ENCODE data around the gene STEAP4. TPM values are rescaled to one million over a fixed set of nuclear protein-coding genes. Genes with fewer than 3 reads are reported as not detected.

The STEAP4 gene
- total RNA-seq, 1 donor from 2014 or later, result 0.54 TPM

DNA sequence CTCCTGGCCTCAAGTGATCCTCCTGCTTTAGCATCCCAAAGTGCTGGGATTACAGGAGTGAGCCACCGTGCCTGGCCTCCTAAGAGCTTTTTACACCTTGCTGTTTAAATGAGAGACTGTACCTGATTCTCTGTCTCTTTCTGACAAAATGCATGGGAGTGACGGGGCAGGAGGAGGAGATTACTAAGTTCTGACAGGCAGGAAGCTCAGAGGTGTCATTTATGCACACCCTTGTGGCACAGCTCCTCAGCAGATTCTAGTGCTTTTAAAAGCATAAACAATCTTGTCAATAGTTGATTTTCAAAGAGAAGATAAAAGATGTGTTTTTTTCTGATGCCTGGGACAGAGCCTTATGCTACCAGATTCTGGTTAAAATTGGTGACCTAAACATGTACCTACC, 39.7 kb upstream of the STEAP4 start:
- DNase-seq (ENCODE audit: low spot score), result no peak
- Mint-ChIP-seq H3K27ac (ENCODE audit: unreplicated experiment) (no peak overlapping the region), H3K36me3 (ENCODE audit: low read depth, unreplicated experiment) (no peaks in the 10 kb centered on the region), H3K27me3 (ENCODE audit: unreplicated experiment) (no peaks in the 10 kb centered on the region), H3K9me3 (ENCODE audit: unreplicated experiment) (no peaks in the 10 kb centered on the region), H3K4me1 (ENCODE audit: unreplicated experiment) (no peaks in the 10 kb centered on the region), H3K4me3 (ENCODE audit: unreplicated experiment) (no peak overlapping the region)
- TF ChIP-seq CTCF (IDR thresholded peaks at IDR 0.05; ENCODE audit: unreplicated experiment), result no peak

- no peaks in the 10 kb centered on the region for H3K4me1 Mint-ChIP-seq (ENCODE audit: unreplicated experiment)
- no peaks in the 10 kb centered on the region for H3K27me3 Mint-ChIP-seq (ENCODE audit: unreplicated experiment)
These were observed 38.5 kb upstream of the STEAP4 start for GRCh38 chr7:88344956-88345832.

DNA sequence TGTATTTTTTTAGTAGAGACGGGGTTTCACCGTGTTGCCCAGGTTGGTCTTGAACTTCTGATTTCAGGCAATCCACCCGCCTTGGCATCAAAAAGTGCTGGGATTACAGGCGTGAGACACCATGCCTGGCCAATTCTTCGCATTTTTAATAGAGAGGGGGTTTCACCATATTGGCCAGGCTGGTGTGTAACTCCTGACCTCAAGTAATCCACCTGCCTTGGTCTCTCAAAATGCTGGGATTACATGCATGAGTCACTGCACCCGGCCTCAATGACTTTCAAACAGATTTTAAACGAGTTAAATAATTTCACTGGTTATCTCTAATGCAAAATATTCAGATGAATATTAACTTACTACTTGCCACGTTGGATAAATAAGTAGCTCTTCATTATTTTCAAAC, 37.6 kb upstream of the STEAP4 start:
- H3K9me3 Mint-ChIP-seq (ENCODE audit: unreplicated experiment), result no peaks in the 10 kb centered on the region
- no peak overlapping the region for H3K4me3 Mint-ChIP-seq (ENCODE audit: unreplicated experiment)
- no peak overlapping the region for H3K27ac Mint-ChIP-seq (ENCODE audit: unreplicated experiment)
- no peak for DNase-seq (ENCODE audit: low spot score)
- H3K4me1 Mint-ChIP-seq (ENCODE audit: unreplicated experiment), result no peaks in the 10 kb centered on the region
- H3K27me3 Mint-ChIP-seq (ENCODE audit: unreplicated experiment), result no peaks in the 10 kb centered on the region
- no peak for TF ChIP-seq CTCF (IDR thresholded peaks at IDR 0.05; ENCODE audit: unreplicated experiment)
- H3K36me3 Mint-ChIP-seq (ENCODE audit: low read depth, unreplicated experiment), result no peaks in the 10 kb centered on the region

More at GRCh38 chr7:88344956-88345832, 38.5 kb upstream of the STEAP4 start:
- Mint-ChIP-seq H3K4me3 (ENCODE audit: unreplicated experiment) (no peak overlapping the region), H3K36me3 (ENCODE audit: low read depth, unreplicated experiment) (no peaks in the 10 kb centered on the region), H3K9me3 (ENCODE audit: unreplicated experiment) (no peaks in the 10 kb centered on the region), H3K27ac (ENCODE audit: unreplicated experiment) (no peak overlapping the region)
- peak; percentile 62 for DNase-seq (ENCODE audit: low spot score)
- no peak for TF ChIP-seq CTCF (IDR thresholded peaks at IDR 0.05; ENCODE audit: unreplicated experiment)

- no peak for TF ChIP-seq CTCF (IDR thresholded peaks at IDR 0.05; ENCODE audit: unreplicated experiment)
- H3K36me3 Mint-ChIP-seq (ENCODE audit: low read depth, unreplicated experiment), result no peaks in the 10 kb centered on the region
- H3K4me1 Mint-ChIP-seq (ENCODE audit: unreplicated experiment), result no peaks in the 10 kb centered on the region
- no peaks in the 10 kb centered on the region for H3K27me3 Mint-ChIP-seq (ENCODE audit: unreplicated experiment)
- H3K27ac Mint-ChIP-seq (ENCODE audit: unreplicated experiment), result no peak overlapping the region
- DNase-seq (ENCODE audit: low spot score), result no peak
- no peaks in the 10 kb centered on the region for H3K9me3 Mint-ChIP-seq (ENCODE audit: unreplicated experiment)
- H3K4me3 Mint-ChIP-seq (ENCODE audit: unreplicated experiment), result no peak overlapping the region
These were observed 32.7 kb upstream of the STEAP4 start for GRCh38 chr7:88339195-88339922.

DNA sequence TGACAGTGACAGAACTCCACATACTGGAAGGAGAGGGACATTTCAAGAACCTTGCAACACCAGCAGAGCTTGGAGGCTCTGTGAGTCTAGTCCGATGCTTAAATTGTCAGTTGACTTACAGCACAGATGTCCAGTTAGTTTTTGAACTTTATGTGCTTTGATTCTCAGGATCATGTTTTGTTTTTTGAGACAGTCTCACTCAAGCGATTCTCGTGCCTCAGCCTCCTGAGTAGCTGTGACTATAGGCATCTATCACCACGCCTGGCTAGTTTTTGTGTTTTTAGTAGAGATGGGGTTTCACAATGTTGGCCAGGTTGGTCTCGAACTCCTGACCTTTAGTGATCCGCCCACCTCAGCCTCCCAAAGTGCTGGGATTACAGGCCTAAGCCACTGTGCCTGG, 31.8 kb upstream of the STEAP4 start:
- H3K9me3 Mint-ChIP-seq (ENCODE audit: unreplicated experiment), result no peaks in the 10 kb centered on the region
- H3K27me3 Mint-ChIP-seq (ENCODE audit: unreplicated experiment), result no peaks in the 10 kb centered on the region
- DNase-seq (ENCODE audit: low spot score), result no peak
- no peaks in the 10 kb centered on the region for H3K4me1 Mint-ChIP-seq (ENCODE audit: unreplicated experiment)
- H3K36me3 Mint-ChIP-seq (ENCODE audit: low read depth, unreplicated experiment), result no peaks in the 10 kb centered on the region
- H3K4me3 Mint-ChIP-seq (ENCODE audit: unreplicated experiment), result no peak overlapping the region
- no peak for TF ChIP-seq CTCF (IDR thresholded peaks at IDR 0.05; ENCODE audit: unreplicated experiment)
- H3K27ac Mint-ChIP-seq (ENCODE audit: unreplicated experiment), result no peak overlapping the region
